GM18498 (cell line): ENCODE measurements around the gene SLC66A1.

Experiments used
- ATAC-seq: cut with Tn5 transposase; IDR thresholded peaks from one replicate; pipeline ENCODE4 v1.9.1; 2021; ENCODE audit warnings: mild to moderate bottlenecking, moderate library complexity; ENCODE audit not compliant: unreplicated experiment

SLC66A1 gene

DNA sequence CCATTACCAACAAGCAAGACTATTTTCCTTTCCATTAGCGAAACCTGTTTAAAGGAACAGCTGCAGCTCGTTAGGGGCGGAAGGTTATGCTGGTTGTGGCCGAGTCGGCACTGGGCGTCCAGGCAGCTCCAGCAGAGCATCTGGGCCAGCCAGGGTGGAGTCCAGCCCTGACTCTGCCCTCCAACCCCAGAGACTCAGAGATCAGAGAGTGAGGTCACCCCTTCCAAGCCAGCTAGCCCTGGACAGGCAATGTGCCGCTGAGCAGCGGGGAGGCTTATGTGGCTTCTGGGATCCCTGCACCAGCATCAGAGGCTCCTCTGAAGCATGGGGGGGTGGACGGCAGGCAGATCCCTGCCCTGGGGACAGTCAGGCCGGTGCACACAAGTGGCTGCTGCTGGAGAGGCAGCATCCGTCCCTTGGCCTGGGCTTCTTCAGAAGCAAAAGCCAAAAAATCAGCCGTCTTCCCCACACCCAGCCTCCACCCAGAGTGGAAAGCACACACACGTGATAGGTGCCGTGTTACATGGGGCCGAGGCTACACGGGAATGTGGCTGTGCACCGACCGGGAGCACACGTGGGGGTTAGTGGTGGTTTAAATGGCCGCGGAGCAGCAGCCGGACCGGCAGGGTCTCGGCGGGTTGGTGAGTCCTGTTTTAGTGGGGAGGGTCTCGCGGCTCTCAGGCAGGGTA, 30.1 kb downstream of the SLC66A1 start:
- no peak for ATAC-seq

DNA sequence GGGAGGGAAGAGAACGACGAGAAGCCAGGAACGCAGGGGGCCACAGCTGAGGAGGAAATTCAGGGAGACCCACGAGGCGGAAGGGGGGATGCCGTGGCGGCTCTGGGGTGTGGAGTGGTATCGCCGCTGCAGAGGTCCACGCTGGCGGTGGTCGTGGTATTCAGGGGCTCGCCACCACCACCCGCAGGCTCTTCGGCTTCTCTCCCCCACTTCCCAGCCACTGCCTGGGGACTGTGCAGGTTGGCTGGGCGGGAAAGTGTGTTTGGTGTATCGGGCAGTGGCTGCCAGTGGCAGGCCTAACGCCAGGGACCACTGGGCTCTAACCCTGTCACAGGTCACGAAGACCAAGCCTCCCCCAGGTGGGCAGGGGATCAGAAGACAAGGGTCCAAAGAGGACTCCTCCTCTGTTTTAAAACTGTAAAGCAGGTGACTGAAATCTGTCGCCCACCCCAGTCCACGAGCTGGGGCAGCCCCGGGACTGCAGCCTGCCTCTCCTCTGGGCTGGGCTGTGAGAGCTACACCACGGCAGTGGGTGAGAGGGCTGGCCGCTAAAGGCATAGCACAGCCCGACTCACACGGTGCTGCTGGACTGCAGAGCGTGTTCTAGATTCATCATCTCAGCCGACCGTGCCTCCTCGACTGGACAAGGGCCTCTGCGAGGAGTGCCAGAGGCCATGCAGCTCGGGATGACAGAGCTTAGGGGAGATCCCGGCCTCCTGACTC, 30.9 kb downstream of the SLC66A1 start:
- ATAC-seq, result no peak

DNA sequence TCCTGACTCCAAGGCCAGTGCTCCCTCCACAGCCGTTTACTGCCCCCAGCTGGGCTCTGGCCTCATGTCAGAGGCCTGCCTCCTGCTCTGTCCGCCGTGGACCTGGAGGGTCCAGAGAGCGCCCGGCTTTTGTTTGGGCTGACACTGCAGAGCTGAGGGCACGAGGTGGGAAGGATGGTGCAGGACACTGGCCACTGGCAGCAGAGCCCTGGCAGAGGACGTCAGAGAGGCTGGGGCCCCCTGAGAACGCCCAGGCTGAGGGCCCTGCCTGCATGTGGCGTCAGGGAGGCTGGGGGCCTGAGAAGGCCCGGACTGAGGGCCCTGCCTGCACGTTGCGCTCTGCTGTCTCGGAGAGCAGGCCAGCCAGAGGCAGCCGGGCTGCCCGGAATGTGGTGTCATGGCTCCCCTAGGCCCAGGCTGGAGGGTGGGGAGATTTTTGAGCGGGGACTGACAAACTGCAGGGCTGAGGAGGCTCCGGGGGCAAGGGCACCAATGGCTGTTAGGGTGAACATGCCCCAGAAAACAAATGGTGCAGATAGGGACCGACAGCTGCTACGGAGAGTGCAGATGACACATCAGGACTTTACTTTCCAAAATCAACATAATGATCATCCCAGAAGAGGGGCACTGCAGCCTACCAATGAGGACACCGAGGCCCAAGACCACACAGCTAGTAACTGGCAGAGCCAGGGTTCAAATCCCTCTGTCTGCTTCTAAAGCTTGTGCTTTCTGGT, 31.7 kb downstream of the SLC66A1 start:
- no peak for ATAC-seq

DNA sequence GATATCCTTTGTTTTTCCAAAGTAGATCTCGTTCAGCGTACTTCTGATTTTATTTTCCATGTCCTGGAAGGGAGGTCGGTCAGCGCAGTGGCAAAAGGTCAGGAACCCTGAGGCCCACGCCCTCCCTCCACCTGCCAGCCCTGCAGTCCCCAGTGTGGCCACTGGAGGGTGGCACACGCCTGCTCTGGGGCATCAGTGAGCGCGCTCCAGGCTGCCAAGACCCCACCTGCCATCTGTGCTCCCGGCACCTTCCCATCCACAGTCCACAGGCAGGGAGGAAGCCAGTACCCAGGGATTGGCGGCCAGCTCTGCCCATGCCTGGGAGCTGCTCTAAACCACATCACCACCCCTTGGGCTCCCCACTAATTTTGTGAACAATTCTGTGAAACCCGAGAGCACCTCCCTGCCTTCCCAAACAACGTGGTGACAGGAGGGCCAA, 32.3 kb downstream of the SLC66A1 start:
- no peak for ATAC-seq

DNA sequence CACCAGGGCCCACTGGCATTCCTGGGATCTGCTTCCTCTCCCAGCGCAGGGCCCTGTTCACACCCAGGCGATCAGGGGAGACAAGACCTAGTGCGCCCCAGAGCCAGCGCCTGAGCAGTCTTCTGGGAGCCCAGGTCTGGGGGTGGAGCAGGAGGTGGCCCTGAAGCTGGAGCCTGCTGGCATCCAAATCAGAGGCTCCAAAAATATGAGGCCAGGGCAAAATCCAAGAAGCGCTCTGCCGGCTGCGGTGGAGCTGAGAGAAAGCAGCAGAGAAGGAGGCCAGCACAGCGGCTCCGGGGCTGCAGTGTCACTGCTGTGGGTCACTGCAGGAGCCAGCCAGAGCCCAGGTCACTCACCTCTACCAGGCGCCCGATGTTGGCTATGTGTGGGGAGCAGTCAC, 32.7 kb downstream of the SLC66A1 start:
- no peak for ATAC-seq

DNA sequence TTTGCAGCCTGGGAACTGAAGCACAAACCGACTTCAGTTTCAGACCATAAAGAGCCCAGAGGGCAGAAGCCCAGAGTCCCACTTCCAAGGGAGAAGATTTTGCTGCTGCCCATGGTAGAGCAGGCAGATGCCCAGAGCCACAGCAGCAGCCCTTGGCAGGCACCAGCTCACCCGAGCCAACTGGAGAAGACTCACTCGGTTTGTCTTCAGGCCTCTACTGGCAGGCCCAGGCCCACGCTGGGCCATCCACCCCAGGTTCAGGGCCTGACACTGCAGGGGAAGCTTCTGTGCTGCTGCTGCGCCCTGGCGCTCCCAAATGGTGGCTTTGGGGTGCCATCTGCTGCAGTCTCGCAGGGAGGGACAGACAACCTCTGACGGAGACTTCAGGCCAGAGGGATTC, 33.3 kb downstream of the SLC66A1 start:
- ATAC-seq, result no peak

DNA sequence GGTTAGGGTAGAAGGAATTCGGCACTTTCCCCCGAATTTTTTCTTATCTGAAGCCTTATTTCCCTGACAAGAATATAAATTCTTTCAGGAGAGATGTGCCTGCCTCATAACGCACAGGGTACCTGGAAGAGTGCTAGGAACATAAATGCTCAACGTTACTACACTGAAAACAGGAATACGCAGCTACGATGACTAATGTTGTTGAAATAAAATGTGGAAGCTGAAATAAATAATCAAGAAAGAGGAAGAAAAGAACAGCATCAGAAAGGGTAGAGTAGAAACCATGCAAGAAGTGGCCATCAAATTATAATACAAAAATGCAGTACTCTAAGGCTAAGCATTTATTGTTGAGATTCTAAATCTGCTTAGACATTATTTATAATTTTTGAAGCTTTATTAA, 33.9 kb downstream of the SLC66A1 start:
- ATAC-seq, result no peak

DNA sequence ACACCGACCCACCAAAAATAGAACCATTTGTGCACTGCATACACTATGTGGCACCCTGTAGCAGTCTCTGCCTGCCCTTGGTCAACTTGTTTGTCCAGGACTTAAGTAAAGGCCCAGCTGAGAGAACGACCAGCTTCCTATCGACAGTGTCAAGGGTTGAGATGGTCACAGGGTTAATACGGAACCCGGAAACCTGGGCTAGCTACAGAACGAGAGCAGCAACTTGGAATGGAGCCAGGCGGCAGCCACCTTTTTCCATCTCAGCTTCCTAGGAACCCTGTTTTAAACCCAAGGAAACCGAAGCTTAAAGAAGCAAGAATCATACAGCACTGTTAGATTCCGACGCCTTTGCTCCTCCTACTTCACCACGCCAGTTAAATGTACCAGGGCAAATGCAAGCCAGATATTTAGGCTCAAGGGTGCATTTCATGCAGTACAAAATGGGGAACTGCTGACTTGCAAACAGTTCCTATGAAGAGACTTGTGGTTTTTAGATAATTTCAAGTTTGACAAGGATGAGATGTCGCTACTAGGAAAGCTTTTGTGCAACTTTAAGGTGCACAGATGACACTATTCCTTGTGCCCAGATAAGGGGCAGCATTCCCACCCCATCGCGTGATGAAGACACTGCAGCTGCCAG, 35.5 kb downstream of the SLC66A1 start:
- no peak for ATAC-seq

DNA sequence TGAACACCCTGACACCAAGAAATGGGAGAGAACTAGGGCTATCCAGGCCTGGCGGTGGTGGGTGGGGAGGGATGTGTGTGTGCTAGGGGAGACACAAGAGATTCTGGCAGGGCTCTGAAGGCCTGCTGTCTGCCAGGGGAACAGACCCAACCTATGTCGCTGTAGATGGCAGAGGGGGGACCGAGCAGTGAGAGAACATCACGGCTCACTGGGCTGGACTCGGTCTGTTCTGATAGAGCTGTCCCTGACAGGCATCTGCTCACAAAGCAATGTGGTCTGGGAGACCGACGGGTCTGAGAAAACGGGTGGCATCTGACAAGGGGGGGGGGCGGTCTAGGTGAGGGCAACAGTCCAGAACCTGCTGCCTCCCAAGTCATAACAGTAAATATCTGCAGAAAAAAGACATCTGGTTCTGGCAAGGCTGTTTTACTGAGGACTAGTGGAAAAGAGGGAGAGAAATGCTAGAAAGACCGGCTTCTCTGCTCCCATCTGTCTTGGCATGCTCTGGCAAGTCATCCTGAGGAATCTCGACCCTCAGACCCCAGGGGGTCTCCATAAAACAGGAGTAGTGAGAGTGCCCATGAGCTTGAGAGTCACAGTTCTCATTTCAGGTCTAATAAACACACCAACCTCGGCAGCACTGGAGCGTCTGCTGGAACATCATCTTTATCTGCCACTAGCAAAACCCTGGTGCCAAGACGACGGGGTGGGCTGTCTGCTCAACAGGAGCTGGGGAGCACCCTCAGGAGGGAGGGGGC, 36.5 kb downstream of the SLC66A1 start:
- ATAC-seq, result no peak

DNA sequence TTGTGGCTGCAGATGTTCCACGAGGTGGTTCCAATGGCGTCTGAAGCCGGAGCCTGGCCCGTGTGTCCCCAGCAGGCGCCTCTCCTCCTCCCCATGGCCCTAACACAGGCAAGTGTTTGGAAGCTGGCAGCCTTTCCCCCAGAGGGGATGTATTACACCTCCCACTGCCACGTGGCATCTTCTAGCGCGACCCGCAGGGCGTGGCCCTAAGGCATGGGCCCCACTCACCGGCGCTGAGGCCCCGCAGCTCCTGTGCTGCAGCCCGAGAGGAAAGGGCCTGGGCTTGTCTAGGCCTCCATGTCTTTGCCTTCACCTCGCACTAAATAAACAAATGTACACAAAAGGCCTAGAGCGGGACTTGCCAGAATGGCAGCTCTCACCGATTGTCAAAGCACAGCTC, 37.9 kb downstream of the SLC66A1 start:
- ATAC-seq, result no peak

DNA sequence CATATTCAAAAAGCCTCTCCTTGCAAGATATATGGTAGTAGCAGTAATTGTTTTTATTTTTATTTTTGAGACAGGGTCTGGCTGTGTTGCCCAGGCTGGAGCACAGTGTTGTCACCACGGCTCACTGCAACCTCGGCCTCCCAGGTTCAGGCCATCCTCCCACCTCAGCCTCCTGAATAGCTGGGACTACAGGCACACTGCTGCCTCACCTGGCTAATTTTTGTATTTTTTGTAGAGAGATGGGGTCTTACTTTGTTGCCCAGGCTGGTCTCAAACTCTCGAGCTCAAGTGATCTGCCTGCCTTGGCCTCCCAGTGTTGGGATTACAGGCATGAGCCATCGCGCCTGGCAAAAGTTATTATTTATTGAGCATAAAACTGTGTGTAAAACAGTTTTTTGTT, 38.4 kb downstream of the SLC66A1 start:
- no peak for ATAC-seq

DNA sequence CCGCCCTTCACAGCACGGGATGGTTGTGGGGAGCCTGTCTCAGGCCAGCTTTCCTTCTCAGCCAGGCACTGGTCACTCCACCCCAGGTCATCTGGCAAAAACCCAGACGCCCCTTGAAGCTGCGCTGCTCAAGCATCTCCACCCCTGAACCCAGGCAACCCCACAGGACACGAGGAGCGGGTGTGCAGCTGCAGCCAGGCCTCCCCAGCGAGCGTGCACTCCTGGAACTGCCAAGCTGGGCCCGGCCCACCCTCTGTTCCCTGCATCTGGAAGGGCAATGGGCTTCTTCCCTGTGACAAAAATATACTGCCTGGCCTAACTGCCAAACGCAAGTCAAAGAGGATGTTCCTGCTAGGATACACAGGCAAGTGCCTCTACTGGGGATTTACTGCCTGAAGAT, 39.7 kb downstream of the SLC66A1 start:
- no peak for ATAC-seq

DNA sequence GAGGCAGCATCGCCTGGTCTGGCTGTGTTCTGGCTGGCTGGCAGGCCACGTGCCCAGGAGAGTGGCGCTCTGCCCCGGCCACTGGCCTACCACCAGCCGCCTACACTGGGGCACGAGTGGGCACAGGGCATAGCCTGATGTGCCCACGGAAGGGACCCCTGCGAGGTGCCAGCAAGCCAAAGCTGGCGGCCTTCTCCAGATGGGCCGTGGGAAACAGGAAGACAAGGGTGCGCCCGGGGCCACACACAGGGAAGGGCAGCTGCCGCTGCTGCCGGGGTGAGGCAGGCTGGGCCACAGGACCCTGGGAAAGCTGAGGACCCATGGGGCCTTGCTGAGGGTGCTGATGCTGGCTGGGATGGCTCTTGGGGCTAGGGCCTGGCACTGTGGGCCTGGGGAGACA, 40.7 kb downstream of the SLC66A1 start:
- no peak for ATAC-seq

DNA sequence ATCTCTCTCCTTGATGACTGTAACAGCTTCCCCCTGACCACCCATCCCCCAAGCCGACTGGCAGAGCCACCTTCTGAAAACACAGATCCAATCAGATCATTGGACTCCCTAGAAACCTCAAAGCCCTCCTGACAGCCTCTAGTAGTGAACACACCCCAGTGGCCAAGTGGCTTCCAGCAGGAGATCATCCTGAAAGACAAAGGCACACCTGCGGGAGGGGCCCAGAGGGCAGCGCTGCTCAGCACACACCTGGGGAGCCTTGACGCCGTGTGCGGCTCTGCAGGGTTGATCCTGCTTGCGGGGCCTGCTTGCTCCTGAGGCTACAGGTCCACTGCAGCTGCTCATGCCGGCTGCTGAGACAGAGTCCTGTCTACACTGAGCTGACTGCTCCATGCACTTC, 41.5 kb downstream of the SLC66A1 start:
- no peak for ATAC-seq

DNA sequence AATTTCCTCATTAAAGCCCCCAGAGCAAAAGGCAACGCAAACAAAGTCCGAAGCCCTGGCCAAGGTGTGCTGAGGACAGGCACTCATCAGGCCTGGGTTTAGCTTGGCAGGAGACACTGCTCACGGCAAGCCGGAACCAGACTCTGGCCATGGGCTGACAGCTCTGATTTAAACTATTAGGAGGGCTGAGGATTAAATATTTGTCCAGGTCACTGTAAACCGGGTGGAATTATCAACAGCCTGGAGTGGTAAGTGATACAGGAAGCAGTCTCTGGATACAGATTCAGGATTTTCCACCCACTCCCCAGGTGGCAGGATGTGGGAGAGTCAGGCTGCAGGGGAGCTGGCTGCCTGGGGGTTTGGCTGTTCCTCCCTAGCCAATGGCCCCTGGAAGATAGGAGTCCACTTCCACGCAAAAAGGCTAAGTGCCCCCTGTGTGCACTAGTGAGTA, 42.4 kb downstream of the SLC66A1 start:
- no peak for ATAC-seq

DNA sequence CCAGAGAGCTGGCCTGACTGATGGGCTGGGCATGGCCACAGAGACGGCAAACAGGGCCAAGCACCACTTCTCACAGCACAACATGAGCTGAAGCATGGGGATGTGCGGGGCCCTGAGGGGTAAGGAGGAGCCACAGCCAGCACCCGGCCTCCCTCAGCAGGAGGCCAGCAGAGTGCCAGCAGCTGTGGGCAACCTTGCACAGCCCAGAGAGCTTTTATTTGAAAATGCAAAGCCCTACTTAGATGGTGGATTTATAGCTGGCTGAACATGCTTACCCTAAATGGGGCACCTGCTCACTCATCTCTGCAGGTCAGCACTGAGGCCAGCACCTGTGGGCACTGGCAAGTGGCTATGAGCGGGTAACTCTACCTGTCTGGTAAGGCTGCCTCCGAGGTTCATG, 44.1 kb downstream of the SLC66A1 start:
- ATAC-seq, result no peak

DNA sequence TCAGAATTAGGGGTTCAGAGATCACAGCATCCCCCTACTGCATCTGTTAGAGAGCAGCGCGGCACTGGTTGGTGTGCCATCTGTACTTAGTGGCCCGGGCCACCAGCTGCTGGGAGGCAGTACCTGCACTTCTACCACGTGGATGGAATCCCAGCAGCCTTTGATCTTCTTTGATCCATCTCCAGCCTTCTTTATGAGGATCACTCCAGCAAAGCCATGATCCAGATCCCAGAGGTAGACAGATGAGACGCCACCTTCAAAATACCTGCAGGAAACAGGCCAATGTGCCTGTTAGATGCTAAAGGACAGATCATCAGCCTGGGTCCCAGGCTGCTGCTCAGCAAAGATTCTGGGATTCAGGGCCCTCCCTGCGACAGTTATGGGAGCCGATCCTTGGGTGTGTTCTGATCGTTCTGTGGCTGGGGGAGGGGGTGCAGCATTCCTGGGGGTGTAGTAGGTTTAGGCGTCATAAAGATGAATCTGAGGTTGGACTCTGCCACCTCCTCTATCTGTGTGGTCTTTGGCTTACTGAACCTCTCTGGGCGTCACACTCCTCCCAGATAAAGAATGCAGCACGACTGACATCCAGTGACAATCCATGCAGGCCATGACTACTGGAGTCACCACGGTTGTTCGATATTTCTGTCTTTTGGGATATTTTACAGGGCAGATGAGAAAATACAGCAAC, 45.3 kb downstream of the SLC66A1 start:
- no peak for ATAC-seq

DNA sequence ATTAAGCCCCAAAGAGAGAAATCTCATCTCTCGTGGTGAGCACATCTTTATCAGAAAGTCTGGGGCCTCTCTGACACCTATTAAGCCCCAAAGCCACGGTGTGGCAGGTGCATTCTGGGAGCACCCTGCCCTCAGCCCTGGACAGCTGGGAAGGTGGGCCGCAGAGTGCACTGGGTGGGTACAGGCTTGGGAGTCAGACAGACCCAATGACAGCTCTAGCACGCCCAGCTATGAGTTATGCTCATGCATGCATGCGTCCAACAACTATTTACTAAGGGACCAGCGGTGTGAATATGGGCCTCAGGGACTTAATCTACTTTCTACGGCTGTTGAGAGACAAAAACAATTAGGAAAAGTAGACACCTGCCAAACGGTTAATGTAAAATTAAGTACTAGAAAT, 46.6 kb downstream of the SLC66A1 start:
- no peak for ATAC-seq

DNA sequence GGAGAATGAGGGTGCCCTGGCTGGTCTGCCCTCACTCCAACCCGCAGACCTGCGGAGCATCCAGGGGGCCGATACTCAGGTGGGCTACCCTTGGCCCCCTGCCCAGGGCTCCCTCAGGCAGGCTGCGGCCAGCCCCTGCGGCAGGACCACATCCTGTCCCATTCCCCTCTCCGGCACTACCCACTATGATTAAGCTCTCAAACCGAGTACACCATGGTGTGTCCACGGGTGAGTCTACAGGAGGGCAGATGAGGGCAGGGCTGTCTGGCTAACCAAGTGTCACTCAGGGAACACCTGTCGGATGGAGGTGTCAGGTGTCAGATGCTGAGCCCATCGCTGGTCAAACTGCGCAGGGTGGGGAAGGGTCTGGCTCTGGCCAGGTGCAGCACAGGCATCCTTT, 47.2 kb downstream of the SLC66A1 start:
- ATAC-seq, result no peak

DNA sequence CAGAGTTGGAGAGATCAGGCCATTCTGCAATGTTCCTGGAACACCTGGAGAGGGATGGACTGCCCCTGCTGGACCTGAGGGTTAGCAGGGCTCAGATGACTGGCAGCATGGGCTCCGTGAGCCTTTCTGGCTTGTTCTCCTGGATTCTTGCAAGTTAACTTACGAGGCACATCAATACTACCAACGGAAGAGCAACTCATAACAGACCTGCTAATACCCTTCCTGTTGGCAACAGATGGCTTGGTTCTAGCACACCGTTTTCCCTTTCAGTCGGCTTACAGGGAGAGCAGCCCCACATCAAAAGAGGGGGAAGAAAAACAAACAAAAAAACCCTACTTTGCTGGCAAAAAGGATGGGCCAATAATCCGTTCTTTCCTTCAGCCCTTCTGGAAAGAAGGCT, 47.9 kb downstream of the SLC66A1 start:
- ATAC-seq, result no peak
